ENCODE data around the gene CRTC1. TPM values are rescaled to one million over a fixed set of nuclear protein-coding genes. Genes with fewer than 3 reads are reported as not detected.

Gene CRTC1
- total RNA-seq, 1 donor from 2014 or later = 8.8 TPM

DNA sequence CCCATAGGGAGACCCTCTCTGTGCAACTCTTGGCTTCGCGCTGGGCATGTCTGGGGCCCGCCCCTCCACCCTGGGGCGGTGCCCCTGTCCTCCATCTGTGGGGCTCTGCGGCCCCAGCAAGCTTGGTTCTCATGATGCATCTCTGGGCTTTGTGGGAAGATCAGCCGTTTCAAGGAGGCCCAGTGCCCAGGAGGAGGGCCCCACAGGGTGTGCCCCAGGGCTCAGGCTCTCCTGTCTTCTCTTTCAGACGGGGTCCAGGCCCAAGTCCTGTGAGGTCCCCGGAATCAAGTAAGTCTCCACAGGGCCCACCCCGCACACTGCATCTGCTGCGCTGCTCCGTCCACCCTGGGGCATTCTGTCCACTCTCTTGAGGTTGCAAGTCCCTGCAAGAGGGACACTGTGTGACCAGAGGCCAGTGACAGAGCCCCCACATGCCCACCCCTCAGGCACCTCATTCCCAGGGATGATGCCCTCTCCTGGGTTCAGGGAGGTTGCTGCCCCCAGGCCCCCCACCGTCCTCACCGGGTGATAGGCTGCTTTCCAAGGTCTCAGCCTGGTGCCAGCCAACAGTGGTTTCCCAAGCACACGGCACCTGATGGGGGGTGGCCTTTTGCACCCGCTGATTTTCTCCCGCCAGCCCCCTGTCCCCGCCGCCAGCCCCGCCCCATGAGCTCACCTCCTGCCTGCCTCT, 76.0 kb downstream of the CRTC1 start:
- DNase-seq (ENCODE audit: low spot score) = no peak
- intact Hi-C loops (cut with DNase I) = no loop called here

DNA sequence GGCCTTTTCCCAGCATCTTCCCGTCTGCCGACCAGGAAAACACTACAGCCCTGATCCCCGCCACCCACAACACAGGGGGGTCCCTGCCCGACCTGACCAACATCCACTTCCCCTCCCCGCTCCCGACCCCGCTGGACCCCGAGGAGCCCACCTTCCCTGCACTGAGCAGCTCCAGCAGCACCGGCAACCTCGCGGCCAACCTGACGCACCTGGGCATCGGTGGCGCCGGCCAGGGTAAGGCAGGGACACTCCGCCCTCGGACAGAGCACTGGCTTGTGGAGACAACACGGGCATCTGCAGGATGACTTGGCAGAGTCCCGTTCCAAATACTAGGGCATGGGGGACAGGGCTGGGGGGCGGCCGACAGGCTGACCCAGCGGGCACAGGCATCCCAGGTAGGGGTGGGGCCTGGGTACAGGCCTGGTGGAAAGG, 76.5 kb downstream of the CRTC1 start:
- DNase-seq (ENCODE audit: low spot score) = no peak

DNA sequence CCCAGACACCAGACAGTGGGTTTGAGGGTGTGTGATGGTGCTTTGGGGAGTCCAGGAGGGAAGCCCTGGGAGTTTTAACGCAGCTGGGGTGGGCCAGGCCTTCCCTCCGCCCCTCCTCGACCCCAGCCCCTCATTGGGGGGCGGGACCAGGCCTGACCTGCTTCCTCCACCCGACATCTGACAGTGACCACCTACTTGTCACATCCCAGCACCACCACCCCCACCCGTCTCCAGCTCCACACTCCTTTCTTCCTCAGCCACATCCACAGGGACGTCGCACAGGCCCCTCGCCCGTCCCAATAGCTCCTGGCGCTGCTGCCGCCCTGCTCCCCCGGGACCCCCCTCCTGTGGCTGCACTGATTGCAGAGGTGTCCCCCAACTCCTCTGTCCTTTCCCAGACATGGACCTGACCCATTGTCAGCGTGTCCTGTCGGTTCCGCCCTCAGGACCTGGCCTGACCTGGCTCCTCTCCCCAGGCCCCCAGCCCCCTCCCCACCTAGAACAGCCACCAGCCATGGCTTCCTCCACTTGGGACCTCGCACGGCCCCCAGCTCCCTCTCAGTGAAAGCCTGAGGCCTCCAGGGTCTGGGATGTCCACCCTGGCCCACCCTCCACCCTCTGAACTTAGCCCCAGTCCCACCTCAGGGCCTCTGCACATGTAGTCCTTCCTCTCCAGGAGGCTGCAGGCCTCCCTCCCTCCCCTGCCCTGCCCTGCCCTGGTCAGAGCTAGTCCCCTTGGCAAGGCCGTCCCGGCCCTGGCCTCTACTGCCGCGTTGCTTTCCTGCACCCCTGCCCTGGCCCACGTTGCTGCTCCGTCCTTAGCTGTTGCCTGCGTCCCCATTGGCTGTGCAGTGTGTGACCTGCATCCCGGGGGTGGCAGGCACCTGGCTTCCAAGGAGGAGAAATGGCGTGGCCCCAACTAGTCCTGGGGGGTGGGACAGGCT, 77.2 kb downstream of the CRTC1 start:
- intact Hi-C loops (cut with DNase I) = no loop called here
- DNase-seq (ENCODE audit: low spot score) = no peak

More for the DNA sequence above, 76.5 kb downstream of the CRTC1 start:
- intact Hi-C loops (cut with DNase I) = no loop called here

DNA sequence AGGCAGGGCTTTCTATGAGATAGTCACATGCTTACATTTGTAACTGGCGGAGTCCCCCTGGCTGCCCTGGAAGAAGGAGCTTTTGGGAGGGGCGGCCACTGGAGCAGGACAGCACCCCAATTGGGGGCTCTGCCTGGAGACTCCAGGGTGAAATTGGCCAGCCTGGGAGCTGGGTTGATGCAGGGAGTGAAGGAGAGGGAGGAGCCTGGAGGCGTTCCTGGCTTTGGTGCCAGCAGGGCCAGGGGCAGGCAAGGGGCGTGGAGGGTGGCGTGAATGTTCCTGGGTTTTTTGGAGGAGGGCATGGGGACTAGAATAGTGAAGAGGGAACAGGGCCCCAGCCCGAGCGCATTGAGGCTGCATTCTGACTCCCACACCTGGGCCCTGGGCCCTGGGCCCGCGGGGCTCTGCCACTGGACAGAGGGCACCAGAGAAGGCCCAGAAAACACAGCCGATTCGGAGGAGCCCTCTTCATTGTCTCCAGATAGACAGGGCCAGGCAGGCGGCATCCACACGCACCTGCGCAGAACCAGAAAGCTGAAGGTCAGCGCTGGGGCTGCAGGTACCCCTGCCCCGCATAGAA, 78.1 kb downstream of the CRTC1 start:
- intact Hi-C loops (cut with DNase I) = no loop called here
- DNase-seq (ENCODE audit: low spot score) = no peak

DNA sequence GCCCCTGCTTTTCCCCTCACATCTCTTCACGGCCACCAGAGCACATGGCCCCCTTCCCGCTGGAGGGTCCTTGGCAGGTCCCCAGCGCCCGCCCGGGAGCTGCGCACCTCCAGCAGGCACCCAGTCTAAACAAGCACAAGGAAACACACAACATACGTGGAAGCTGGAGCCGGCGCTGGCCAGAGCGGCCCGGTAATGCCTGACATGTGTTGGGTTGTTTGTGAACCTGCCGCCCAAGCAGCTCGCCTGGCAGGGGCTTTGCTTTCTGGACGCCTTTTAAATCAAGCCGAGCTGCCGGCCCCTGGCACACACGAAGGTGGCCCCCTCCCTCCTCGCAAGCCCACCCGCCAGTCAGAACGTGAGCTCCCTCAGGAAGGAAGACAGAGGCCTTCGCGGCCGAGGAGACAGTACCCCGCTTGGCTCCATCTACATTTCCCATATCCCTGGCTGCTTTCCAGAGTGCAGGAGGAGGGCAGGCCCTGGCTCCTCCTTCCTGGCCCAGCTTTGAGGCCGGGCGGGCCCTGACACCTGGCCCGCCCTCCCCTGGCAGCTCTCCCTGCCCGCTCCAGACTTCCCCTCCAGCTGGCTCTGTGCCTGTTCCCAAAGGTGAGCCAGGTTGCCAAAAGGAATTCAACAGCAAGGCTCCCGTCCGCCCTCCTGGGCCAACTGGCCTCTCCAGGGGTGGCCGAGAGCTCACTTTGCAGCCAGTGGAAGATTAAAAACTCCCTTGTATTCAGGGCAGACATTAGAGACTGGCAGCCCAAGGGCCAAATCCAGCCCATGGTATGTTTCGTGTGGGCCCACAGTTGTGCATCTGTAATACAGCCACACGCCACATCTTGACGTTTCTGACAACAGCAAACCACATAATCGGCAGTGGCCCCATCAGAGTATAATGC, 78.9 kb downstream of the CRTC1 start:
- peak; percentile 79 for DNase-seq (ENCODE audit: low spot score)
- intact Hi-C loops (cut with DNase I) = no loop called here

DNA sequence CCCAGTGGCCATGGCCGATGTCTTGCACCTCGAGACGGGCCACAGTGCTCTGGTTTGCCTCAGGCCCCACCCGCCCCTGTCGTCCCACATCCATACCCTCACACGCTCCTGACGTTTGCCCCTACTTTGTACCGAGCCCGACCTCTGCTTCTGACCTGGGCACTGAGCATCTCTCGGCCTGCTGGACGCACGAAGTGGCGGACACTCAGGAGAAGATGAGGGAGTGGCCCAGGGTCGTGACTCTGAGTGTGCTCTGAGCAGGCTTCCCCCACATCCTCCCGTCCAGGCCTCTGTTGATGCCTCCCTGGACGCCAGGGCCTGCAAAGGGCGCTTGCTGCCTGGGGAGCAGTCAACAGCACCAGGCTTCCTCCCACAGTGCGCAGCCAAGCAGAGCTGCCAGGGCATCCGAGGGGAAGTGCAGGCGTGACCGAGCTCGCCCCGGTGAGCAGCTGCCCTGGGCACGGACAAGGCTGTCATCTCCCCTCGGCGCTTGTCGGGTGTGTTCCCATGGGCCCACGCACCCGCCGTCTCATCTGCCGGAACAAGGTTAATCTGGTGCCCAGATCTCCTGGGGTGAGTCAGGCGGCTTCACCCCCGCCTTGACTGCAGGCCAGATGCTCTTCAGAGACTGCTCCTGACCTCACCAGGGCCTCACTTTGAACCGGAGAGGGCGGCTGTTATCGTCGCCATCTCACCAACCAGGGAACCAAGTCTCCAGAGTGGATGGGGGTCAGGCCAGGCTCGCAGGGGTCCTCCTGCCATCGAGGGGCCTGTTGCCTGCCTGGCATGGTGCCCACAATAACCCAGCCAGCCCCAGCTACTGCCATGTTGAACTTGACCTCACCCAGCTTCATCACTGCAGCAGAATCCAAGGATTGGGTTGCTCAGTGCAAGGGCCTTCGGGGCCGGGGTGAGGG, 80.5 kb downstream of the CRTC1 start:
- no peak for DNase-seq (ENCODE audit: low spot score)
- intact Hi-C loops (cut with DNase I) = no loop called here

DNA sequence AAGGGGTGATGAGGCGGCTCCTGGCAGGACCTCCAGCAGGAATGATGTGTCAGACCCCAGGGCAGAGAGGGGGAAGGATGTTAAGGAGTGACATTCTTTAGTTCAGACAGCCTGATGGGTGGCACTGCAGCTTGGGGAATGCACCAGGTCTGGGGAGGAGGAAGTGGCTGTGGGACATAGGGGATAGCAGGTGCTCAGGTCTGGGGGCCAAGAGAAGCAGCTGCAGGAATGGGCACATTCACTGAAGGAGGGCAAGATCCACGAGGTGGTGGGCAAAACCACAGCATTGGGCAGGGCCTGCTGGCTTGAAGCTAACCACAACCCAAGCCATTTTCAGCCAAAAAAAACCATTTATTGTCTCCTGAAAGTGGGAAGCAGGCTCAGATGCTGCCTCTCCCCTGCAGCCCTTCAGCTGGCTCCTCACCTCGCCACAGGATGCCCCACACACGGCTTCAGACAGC, 81.1 kb downstream of the CRTC1 start:
- intact Hi-C loops (cut with DNase I) = no loop called here
- DNase-seq (ENCODE audit: low spot score) = no peak

DNA sequence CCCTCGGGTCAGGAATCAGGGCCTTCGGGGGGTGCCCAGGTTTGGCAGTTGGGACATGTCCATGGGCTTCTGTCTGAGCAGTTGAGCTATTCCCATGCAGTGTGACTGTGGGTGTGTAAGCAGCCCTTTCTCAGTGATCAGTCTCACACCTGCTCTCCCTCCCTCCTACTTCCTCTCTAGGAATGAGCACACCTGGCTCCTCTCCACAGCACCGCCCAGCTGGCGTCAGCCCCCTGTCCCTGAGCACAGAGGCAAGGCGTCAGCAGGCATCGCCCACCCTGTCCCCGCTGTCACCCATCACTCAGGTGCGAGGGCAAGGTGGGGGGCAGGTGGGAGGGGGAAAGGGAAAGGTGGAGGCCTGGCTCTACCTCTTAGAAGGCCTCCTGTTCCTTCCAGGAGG, 81.7 kb downstream of the CRTC1 start:
- intact Hi-C loops (cut with DNase I) = no loop called here
- DNase-seq (ENCODE audit: low spot score) = no peak

DNA sequence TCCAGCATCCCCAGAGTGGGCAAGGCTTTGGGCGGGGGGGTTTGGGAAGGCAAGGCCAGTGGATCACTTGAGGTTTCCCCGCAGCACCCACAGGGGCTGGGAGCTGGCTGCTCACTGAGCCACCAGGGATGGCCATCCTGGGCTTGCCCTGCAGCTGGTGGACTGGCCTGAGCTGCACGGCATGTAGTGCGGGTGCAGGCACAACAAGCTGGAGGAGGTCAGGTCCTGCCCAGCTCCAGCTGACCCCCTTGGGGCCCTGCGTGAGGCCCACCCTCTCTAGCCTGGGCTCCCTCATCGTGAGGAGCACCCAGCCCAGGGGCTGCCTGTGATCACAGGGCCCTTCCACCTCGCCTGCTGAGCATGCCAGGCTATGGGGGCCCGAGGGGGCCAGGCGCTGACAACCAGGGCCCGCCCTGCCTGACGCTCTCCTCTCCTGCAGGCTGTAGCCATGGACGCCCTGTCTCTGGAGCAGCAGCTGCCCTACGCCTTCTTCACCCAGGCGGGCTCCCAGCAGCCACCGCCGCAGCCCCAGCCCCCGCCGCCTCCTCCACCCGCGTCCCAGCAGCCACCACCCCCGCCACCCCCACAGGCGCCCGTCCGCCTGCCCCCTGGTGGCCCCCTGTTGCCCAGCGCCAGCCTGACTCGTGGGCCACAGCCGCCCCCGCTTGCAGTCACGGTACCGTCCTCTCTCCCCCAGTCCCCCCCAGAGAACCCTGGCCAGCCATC, 84.7 kb downstream of the CRTC1 start:
- no peak for DNase-seq (ENCODE audit: low spot score)
- intact Hi-C loops (cut with DNase I) = no loop called here

DNA sequence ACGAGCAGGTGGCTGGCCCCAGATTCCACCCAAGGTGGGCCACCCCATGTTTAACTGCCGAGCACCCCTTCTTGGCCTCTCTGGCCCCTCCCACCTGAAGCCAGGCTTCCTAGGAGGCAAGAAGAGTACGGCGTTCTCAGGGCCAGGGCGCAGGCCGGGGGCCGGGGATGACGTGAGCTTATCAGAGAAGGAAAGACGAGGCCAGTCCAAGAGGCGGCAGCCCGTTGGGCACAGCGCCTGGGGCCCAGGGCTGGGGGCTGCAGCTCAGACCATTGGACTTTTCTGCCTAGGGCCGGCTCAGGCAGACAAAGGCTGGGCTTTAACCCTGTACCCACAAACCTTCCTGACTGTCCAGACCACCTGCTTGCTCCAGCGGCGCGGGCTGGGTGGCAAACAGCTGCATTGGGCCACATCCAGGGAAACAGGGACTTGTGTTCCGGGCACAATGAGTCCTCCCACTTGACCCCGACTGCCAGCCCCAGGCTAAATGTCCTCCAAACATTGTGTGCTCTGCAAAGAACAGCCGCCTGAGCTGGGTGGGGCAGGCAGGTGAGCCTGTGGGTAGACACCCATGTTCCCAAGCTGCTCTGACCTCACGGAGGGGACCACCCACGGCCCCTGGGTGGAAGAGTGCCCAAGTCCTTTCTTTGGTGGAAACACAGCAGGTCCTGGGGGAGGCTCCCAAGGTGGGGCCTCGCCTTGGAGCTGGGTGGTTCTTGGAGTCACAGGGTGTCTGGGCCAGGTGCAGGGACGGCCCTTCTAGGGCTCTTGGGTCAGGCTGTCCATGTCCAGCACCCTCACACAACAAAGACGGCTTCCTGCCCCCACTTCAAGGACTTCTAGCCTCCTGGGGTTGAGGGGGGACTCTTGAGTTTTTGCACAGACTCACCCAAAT, 85.8 kb downstream of the CRTC1 start:
- intact Hi-C loops (cut with DNase I) = no loop called here
- DNase-seq (ENCODE audit: low spot score) = no peak

DNA sequence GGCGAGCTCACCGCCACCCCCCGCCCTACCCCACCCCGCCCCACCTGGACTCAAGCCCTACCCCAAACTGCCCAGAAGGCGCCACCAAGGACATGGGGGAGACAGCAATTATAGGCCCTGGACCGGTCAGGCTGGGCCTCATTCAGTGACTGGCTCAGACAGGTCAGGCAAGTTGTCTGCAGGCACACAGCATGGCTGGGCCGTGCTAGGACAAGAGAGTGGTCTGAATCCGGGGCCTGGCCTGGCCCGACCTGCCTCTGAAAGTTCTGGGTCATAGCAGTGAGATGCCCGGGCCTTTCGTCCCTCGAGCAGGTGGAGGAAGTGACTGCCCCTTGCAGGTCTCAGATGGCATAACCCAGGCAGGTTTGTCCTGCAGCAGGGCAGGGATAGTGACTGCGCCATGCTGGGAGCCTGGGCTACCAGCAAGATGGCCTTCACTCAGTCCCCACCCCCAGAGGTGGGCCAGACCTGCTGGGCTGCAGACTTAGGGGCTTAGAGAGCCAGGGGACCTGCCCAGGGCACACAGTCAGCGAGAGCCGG, 86.6 kb downstream of the CRTC1 start:
- intact Hi-C loops (cut with DNase I) = no loop called here
- no peak for DNase-seq (ENCODE audit: low spot score)

DNA sequence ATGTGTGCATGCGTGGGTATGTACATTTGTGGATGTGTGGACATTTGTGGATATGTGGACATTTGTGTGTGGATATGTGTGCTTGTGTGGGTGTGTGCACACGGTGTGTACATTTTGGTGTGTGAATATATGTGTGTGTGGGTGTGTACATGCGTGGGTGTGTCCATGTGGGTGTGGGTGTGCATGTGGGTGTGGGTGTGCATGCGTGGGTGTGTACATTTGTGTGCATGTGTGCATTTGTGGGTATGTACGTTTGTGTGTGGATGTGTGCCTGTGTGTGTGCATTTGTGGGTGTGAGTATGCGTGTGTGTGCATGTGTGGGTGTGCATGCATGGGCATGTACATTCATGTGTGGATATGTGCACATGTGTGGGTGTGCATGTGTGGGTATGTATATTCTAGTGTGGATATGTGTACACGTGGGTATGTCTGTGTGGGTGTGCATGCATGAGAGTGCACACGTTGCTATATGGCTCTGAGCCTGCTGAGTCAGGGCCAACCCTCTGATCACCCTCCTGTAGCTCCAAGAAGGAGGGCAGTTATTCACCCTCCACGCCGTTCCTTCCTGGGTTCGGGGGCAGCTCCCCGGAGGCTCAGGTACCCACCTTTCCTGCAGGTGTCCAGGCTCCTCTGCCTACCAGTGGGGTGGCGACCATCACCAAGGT, 87.3 kb downstream of the CRTC1 start:
- intact Hi-C loops (cut with DNase I) = no loop called here

DNA sequence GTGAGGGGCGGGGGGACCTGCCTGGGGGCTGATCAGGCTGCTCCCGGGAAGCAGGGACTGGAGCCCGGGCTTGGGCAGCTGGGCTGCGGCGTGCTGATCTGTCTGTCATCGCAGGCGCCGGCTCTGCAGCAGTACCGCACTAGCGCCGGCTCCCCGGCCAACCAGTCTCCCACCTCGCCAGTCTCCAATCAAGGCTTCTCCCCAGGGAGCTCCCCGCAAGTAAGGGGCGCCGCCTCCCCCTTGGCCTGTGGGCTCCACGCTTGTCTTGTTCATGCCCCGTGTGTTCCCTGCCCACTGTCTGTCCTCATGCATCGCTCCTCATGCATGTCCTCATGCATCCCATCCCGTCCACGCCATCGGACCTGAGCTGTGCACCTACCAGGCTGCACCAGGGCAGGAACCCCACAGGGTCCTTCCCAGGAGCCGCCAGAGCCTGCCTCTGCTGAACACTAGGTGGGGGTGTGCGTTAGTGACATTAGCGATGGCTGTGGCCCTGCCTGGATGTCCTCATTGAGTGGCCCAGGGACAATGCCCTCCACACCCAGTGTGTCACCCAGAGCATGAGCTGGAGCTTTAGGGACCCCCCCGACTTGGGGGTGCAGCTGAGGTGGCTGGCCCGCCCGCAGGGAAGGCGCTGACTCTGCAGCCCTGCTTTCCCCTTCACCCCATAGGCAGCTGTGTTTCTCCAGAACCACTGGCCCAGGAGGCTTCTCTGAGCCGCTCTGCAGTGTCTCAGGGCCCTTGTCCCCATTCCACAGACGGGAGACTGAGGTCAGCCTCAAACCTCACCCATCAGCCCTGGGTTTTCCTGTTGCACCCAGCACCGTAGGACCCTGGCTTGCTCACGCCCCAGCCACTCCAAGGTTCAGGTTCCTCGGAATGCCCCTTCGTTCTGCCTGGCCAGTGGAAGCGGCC, 88.1 kb downstream of the CRTC1 start:
- no peak for DNase-seq (ENCODE audit: low spot score)
- intact Hi-C loops (cut with DNase I) = no loop called here

More for the DNA sequence above, 87.3 kb downstream of the CRTC1 start:
- no peak for DNase-seq (ENCODE audit: low spot score)

DNA sequence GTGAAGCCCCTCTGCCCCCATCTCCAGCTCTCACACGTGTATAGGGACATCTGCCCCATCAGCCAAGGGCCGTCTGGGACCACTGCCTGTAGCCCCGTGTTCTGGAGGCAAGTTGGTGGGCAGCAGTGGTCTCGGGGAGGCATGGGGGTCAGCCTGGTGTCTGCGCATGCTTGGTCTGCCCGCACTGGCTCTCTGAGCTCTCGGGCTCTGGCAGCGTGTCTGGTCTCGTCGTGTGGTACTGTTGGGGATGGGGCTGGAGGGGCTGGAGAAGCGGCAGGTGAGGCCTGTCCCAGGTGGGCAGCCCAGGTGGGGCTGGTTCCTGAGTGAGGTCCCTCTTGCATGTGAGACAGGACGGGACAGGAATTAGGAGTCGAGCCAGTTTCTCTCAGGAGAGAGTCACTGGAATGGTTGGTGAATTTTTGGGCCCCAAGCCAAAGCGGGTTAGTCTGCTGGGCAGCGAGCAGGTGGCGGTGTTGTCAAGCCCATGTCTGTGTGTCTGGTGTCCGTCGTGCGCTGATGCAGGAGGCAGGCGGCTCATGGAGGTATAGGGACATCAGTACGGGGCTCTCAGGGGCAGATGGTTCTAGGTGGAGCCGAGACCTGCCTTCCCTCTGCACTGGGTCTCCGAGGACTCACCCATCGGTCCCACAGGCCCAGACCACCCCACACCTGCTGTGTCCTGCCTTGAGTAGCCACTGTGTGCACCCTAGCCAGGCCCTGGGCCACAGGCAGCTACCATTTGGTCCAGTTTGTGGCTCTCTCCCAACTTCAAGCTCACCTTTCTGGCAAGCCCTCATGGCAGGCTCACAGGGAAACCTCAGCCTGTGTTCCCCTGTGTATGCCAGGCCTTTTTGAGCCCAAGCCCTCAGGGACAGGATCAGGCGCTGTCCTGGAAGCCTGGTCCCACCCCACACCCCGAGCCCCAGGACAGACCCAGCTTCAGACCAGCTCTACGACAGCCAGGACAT, 89.4 kb downstream of the CRTC1 start:
- intact Hi-C loops (cut with DNase I) = no loop called here
- no peak for DNase-seq (ENCODE audit: low spot score)
